Lung (tissue), 12 donors: ENCODE measurements around the gene CARMIL1. TPM values are rescaled to one million over a fixed set of nuclear protein-coding genes. Genes with fewer than 3 reads are reported as not detected.

Source experiments
- ATAC-seq: fragments of 200-7000 bp; cut with Tn5 transposase; one replicate; pipeline ENCODE4 v1.9.1; 2020; ENCODE audit warnings: moderate number of reproducible peaks; ENCODE audit not compliant: insufficient read depth, low FRiP score
- DNase-seq, 3 donors: peaks; one replicate each; pipeline ENCODE4 v3.0.0-alpha.2; 2013 to 2017
- H3K27ac ChIP-seq, 2 donors: one replicate each; pipeline ENCODE4 v1.5.1; 2013; ENCODE audit warnings: mild to moderate bottlenecking in 2 of 2, moderate library complexity in 2 of 2, control low read depth in 1 of 2, inconsistent platforms in 1 of 2, low read depth in 1 of 2, low read length in 1 of 2
- H3K27me3 ChIP-seq, 3 donors: one replicate each; pipeline ENCODE4 v1.5.1; 2013; ENCODE audit warnings: low read length in 2 of 3; ENCODE audit not compliant: control insufficient read depth in 3 of 3, insufficient read depth in 3 of 3
- H3K36me3 ChIP-seq, 4 donors: one replicate each; pipeline ENCODE4 v1.5.1; 2013; ENCODE audit warnings: low read length in 4 of 4, mild to moderate bottlenecking in 1 of 4, moderate library complexity in 1 of 4; ENCODE audit not compliant: control insufficient read depth in 4 of 4, insufficient read depth in 4 of 4
- H3K4me1 ChIP-seq, 5 donors: one replicate each; pipeline ENCODE4 v1.5.1; 2013; ENCODE audit warnings: low read length in 5 of 5, mild to moderate bottlenecking in 2 of 5, moderate library complexity in 1 of 5; ENCODE audit not compliant: control insufficient read depth in 5 of 5, insufficient read depth in 5 of 5
- H3K4me3 ChIP-seq: one replicate; pipeline ENCODE4 v1.5.1; 2013; ENCODE audit warnings: mild to moderate bottlenecking, control low read depth, moderate library complexity
- H3K9ac ChIP-seq, 2 donors: one replicate each; pipeline ENCODE4 v1.5.1; 2013; ENCODE audit warnings: low read length in 2 of 2, control low read depth in 1 of 2; ENCODE audit not compliant: insufficient read depth in 1 of 2
- H3K9me3 ChIP-seq, 4 donors: one replicate each; pipeline ENCODE4 v1.5.1; 2013; ENCODE audit warnings: low read length in 3 of 4, mild to moderate bottlenecking in 1 of 4, moderate library complexity in 1 of 4; ENCODE audit not compliant: control insufficient read depth in 4 of 4, insufficient read depth in 3 of 4
- WGBS, 2 donors: extraction: QIAGEN DNeasy Blood & Tissue Kit; methylation state at CpG; one replicate each; pipeline ENCODE4 v1.1.7; 2013; 5-methylcytosine and 5-hydroxymethylcytosine counted together
- polyA plus RNA-seq, 2 donors: library from polyadenylated mRNA; stranded (reverse); fragments of 200-250 nt; gene quantifications; one replicate each; pipeline ENCODE4 v1.2.1, GENCODE V29; 2013
- total RNA-seq, 2 donors: library from RNA; depleted of rRNA in 1 of 2; stranded (reverse); fragments of >200 nt in 1 of 2; gene quantifications; one replicate each; pipeline ENCODE4 v1.2.1, GENCODE V29; 2014 to 2021
- TF ChIP-seq, protein P1 (sequence below): IDR thresholded peaks from 2 replicates; pipeline ENCODE4 v1.5.1; 2012; ENCODE audit warnings: mild to moderate bottlenecking; ENCODE audit errors: control extremely low read depth, extremely low read depth
- donor health status: control.
- donor health status: control.
- donor health status: Bipolar disorder and iron deficiency.
- donor health status: healthy.
- donor health status: DM: yes; HTN: yes; CAD: no.

The CARMIL1 gene
- total and polyA plus RNA-seq, 4 donors = 8.0 to 38.3 (median 34.9) TPM

DNA sequence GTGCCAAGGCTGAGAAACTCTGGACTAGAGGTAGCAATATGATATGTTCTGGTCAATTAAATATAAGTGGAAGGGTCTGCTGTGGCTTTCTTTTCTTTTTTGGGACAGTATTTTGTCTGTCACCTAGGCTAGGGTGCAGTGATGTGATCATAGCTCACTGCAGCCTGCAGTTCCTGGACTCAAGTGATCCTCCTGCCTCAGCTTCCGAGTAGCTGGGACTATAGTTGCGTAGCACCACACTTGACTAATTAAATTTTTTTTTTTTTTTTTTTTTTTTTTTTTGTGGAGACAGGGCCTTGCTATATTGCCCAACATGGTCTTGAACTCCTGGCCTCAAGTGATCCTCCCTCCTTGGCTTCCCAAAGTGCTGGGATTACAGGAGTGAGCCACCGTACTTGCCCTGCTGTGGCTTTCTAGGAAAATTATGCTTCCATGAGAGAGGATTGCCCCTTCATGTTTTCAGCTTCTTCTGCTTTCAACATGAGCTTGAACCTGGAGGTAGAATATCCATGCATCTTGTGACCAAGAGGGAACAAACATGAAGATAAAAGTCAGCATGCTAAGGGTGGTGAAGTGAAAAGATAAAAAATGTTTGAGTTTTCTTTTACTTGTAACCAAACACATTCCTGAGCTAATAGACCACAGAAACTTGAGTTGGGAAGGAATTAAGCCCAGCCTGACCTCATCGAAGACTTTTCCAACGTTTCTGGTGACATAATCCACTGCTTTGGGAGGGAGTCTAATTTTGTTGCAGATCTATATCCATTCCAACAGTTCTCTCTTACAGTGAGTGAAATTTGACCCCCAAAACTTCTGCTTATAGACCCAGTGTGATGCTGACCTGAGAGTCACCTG lies 75.1 kb downstream of the CARMIL1 start:
- Histone ChIP-seq H3K27me3 (no peaks in the 10 kb centered on the region), H3K4me1 (peaks cover 4 to 23% (median 9%) of the 10 kb centered on the region in 5 donors), H3K36me3 (no peaks in the 10 kb centered on the region), H3K9ac (no peak overlapping the region), H3K9me3 (peaks cover 0 to 2% (median 0%) of the 10 kb centered on the region in 4 donors), H3K4me3 (no peak overlapping the region), H3K27ac (no peak overlapping the region)
- ATAC-seq = no peak
- no peak for DNase-seq
- WGBS, 2 donors = 54 to 64% methylated on average over 5 of the region's 5 CpGs
- TF ChIP-seq, protein P1, sequence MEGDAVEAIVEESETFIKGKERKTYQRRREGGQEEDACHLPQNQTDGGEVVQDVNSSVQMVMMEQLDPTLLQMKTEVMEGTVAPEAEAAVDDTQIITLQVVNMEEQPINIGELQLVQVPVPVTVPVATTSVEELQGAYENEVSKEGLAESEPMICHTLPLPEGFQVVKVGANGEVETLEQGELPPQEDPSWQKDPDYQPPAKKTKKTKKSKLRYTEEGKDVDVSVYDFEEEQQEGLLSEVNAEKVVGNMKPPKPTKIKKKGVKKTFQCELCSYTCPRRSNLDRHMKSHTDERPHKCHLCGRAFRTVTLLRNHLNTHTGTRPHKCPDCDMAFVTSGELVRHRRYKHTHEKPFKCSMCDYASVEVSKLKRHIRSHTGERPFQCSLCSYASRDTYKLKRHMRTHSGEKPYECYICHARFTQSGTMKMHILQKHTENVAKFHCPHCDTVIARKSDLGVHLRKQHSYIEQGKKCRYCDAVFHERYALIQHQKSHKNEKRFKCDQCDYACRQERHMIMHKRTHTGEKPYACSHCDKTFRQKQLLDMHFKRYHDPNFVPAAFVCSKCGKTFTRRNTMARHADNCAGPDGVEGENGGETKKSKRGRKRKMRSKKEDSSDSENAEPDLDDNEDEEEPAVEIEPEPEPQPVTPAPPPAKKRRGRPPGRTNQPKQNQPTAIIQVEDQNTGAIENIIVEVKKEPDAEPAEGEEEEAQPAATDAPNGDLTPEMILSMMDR = no peak

DNA sequence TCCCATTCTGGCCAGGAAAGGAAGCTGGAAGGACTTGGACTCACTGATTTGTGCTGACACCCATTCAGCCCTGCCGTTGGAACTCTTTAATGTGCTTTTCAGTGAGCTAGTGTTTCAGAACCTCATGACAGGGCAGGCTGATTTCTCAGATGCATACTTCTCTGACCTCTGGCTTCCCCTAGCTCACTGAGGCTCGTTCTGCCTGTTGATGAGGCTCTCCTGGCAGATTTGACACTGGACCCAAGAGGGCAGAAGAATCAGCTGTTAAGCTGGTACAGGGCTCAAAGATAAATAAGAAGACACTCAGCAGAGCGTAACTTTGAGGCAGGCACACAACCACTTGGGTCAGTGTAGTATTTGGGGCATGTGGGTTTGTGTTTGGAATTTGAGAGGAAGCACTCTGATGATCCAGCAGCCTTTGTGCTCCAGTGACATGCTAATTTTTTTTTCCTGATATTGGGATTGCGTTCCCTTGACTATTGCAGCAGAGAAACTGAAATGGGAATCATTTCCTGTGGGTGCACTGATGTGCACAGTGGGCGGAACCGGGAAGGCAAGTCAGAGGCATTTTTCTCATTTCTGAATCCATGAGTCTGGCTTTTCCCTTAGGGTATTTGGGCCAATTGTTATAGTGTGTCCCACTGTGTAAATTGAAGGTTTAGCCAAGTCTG lies 80.2 kb downstream of the CARMIL1 start:
- H3K27ac ChIP-seq = peak overlapping the region; percentile 1 to 72
- H3K4me3 ChIP-seq = no peak overlapping the region
- no peaks in the 10 kb centered on the region for H3K36me3 ChIP-seq
- no peaks in the 10 kb centered on the region for H3K27me3 ChIP-seq
- peaks cover 0 to 2% (median 0%) of the 10 kb centered on the region in 4 donors for H3K9me3 ChIP-seq
- peak overlapping the region in 1 of 2 donors; percentile 43 for H3K9ac ChIP-seq
- DNase-seq (peak; percentile 23 to 77 (median 72)), ATAC-seq (no peak)
- TF ChIP-seq, protein P1 = no peak
- H3K4me1 ChIP-seq = peaks cover 5 to 23% (median 12%) of the 10 kb centered on the region in 5 donors
- WGBS, 2 donors = 51 to 55% methylated on average over 6 of the region's 6 CpGs

DNA sequence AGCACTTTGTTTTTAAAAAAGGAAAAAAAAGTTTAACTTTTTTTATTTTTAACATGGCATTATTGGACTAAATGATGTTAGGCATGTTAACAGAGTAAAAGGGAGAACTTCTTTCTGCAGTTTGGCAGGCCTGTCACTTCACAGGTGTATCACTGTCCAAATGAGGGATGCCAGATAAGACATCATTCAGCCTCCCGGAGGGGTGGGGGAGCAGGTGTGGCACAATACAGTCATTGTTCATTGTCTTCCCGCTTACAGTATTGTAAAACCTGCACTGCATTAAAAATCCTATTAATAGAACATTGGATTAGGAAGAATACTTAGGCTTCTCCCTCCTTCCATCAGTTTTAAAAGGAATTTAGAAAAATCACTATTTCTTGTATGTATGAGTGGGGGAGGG lies 80.7 kb downstream of the CARMIL1 start:
- Histone ChIP-seq H3K4me3 (no peak overlapping the region), H3K9me3 (peaks cover 0 to 2% (median 0%) of the 10 kb centered on the region in 4 donors), H3K36me3 (no peaks in the 10 kb centered on the region), H3K27me3 (no peaks in the 10 kb centered on the region), H3K9ac (no peak overlapping the region), H3K4me1 (peaks cover 5 to 23% (median 12%) of the 10 kb centered on the region in 5 donors), H3K27ac (no peak overlapping the region)
- WGBS, 2 donors = 68 to 75% methylated on average over 2 of the region's 2 CpGs
- TF ChIP-seq, protein P1 = no peak
- DNase-seq = no peak
- no peak for ATAC-seq
